Activated naive CD4-positive, alpha-beta T cell treated with anti-CD3 and anti-CD28 coated beads for 36 hours (primary cell): ENCODE measurements around the gene CISD3. TPM values are rescaled to one million over a fixed set of nuclear protein-coding genes. Genes with fewer than 3 reads are reported as not detected.

ENCODE experiments used
- CTCF ChIA-PET: fragments of 350-600 bp; sonication (Branson Sonifier 250); formaldehyde crosslinking; loops from one replicate; lab custom pipeline; 2021; ENCODE audit warnings: antibody characterized with exemption; lab: Charles Lee
- DNase-seq: peaks from one replicate; pipeline ENCODE4 v3.0.0-alpha.2; 2020
- H3K27ac Mint-ChIP-seq: one replicate; pipeline ENCODE4 v1.8.0; 2021; ENCODE audit warnings: mild to moderate bottlenecking, mixed read lengths
- H3K27me3 Mint-ChIP-seq: one replicate; pipeline ENCODE4 v1.8.0; 2021; ENCODE audit warnings: low read depth, mixed read lengths
- H3K36me3 Mint-ChIP-seq: one replicate; pipeline ENCODE4 v1.8.0; 2021; ENCODE audit warnings: low read depth, mixed read lengths
- H3K4me1 Mint-ChIP-seq: one replicate; pipeline ENCODE4 v1.8.0; 2021; ENCODE audit warnings: low read depth, mixed read lengths
- H3K4me3 Mint-ChIP-seq: one replicate; pipeline ENCODE4 v1.8.0; 2021; ENCODE audit warnings: mild to moderate bottlenecking, moderate library complexity, mixed read lengths
- H3K9me3 Mint-ChIP-seq: one replicate; pipeline ENCODE4 v1.8.0; 2021; ENCODE audit warnings: mixed read lengths
- intact Hi-C: fragments of 100-400 bp; cut with micrococcal nuclease; formaldehyde crosslinking; loops from one replicate; pipeline ENCODE4 v1.15.1; 2023
- total RNA-seq, 2 experiments: library from RNA; stranded (reverse); gene quantifications; one replicate each; pipeline ENCODE4 v1.2.3, GENCODE V29; 2021

CISD3 gene
- total RNA-seq, 2 experiments from 2014 or later, result 35.1 to 35.8 TPM

GRCh38 chr17:38749223-38750043 lies 19.3 kb downstream of the CISD3 start:
- H3K9me3 Mint-ChIP-seq, result no peaks in the 10 kb centered on the region
- DNase-seq, result peak; percentile 20
- intact Hi-C loops, result loop anchor here (5.0 kb wide), 3 partner anchors 142 to 242 kb away; partner anchors contain the start of genes FBXO47 and SRCIN1
- no peak overlapping the region for H3K27ac Mint-ChIP-seq
- H3K4me1 Mint-ChIP-seq, result peaks cover 46% of the 10 kb centered on the region
- CTCF ChIA-PET, result interaction anchor here (1.0 kb wide), 1 partner anchor 15 kb away, joined by 3 read pairs; no protein-coding TSS in a partner anchor
- H3K27me3 Mint-ChIP-seq, result peaks cover 48% of the 10 kb centered on the region
- H3K36me3 Mint-ChIP-seq, result peaks cover 15% of the 10 kb centered on the region
- H3K4me3 Mint-ChIP-seq, result peak overlapping the region; percentile 67

DNA sequence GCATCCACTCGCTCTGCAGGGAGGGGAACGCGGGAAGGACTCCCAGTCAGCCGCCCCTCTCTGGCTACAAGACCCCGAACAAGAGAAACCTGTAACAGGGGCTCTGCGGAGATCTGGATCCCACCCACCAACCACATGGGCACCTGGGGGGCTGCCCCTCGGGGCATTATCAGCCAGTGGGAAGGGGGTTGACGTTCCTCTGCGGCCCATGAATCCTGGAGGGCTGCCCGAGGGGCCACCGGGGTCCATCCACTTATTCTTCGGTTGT lies 19.8 kb downstream of the CISD3 start:
- H3K27ac Mint-ChIP-seq, result no peak overlapping the region
- peaks cover 49% of the 10 kb centered on the region for H3K4me1 Mint-ChIP-seq
- peaks cover 42% of the 10 kb centered on the region for H3K27me3 Mint-ChIP-seq
- peaks cover 18% of the 10 kb centered on the region for H3K36me3 Mint-ChIP-seq
- intact Hi-C loops, result loop anchor here (5.0 kb wide), 2 partner anchors 143 to 217 kb away; partner anchors contain the start of genes FBXO47 and SRCIN1
- H3K9me3 Mint-ChIP-seq, result no peaks in the 10 kb centered on the region
- DNase-seq, result no peak
- peak overlapping the region; percentile 67 for H3K4me3 Mint-ChIP-seq
- CTCF ChIA-PET, result interaction anchor here (1.0 kb wide), 1 partner anchor 15 kb away, joined by 3 read pairs; no protein-coding TSS in a partner anchor

- peak; percentile 31 for DNase-seq
- peaks cover 41% of the 10 kb centered on the region for H3K27me3 Mint-ChIP-seq
- CTCF ChIA-PET, result interaction anchor here (1.1 to 2.5 kb wide), 2 partner anchors 19 to 75 kb away, joined by 4 to 9 read pairs; partner anchors contain the start of gene EPOP
- no peak overlapping the region for H3K27ac Mint-ChIP-seq
- no peaks in the 10 kb centered on the region for H3K9me3 Mint-ChIP-seq
- intact Hi-C loops, result loop anchor here (1.0 to 5.0 kb wide), 3 partner anchors 143 to 217 kb away; partner anchors contain the start of genes FBXO47 and SRCIN1
- H3K4me1 Mint-ChIP-seq, result peaks cover 49% of the 10 kb centered on the region
- peaks cover 20% of the 10 kb centered on the region for H3K36me3 Mint-ChIP-seq
- peak overlapping the region; percentile 91 for H3K4me3 Mint-ChIP-seq
Measured at GRCh38 chr17:38750312-38751121, 20.4 kb downstream of the CISD3 start.

DNA sequence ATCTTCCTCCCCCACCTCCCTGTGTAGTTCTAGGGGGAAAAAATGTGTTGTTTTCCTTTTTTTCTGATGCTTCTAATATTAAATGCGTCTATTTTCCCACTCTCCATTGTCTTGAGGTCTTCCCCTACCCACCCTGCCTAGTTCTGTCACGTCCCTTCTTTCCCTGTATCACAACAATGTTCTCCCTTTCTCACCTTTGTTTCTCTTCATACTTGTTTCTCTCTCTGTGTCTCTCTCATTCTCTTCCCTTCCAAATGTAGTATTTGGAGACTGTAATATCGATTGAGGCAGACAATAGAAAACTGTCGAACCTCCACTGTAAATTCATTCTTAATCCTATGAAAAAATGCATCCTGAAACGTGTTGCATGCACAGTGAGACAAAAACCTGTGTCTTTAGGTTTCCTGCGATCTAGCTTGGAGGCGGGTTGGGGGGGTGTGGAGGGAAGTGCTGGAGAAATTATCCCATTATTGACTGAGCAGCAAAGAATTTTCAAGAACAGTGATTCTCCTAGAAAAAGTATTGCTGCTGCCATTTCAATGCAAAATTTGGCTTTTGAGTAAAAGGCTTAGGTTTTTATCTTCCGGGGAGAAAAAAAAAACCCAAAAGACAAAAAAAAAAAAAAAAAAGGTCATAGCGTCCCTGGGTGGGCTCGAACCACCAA lies 21.1 kb downstream of the CISD3 start:
- peak overlapping the region; percentile 91 for H3K4me3 Mint-ChIP-seq
- intact Hi-C loops, result loop anchor here (1.0 to 5.0 kb wide), 3 partner anchors 144 to 216 kb away; partner anchors contain the start of genes FBXO47 and SRCIN1
- H3K4me1 Mint-ChIP-seq, result peaks cover 52% of the 10 kb centered on the region
- DNase-seq, result no peak
- no peaks in the 10 kb centered on the region for H3K9me3 Mint-ChIP-seq
- H3K27ac Mint-ChIP-seq, result peak overlapping the region; percentile 95
- H3K36me3 Mint-ChIP-seq, result peaks cover 26% of the 10 kb centered on the region
- CTCF ChIA-PET, result interaction anchor here (1.1 to 2.5 kb wide), 3 partner anchors 20 to 192 kb away, joined by 4 to 9 read pairs (median 6); partner anchors contain the start of gene EPOP
- H3K27me3 Mint-ChIP-seq, result peaks cover 33% of the 10 kb centered on the region

DNA sequence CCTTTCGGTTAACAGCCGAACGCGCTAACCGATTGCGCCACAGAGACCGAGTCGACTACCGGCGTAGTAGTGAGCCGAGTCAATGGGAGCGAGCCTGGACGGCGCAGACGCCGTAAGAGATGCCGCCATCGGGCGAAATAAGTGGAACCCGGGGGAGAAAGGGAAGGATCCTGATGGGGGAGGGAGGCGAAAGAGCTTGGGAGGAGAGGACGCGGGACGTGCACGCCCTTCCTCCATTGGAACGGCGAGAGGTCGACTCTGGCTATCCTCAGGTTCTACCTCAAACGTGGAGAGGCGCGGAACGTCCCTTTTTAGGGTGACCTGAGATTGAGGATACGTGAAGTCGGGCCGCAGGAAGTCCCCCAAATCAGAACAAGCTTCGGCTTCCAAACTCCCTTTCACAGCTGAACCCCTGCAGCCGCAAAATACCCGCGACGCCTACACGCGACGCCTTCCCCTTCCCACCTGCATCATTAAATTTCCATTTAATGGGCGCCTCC lies 21.7 kb downstream of the CISD3 start:
- Mint-ChIP-seq H3K27me3 (peaks cover 27% of the 10 kb centered on the region), H3K36me3 (peaks cover 29% of the 10 kb centered on the region), H3K9me3 (no peaks in the 10 kb centered on the region), H3K4me1 (peaks cover 49% of the 10 kb centered on the region), H3K4me3 (peak overlapping the region; percentile 91), H3K27ac (peak overlapping the region; percentile 95)
- CTCF ChIA-PET, result interaction anchor here (0.6 to 2.5 kb wide), 6 partner anchors 16 to 193 kb away, joined by 3 to 9 read pairs (median 4); partner anchors contain the start of gene EPOP
- DNase-seq, result peak; percentile 93
- intact Hi-C loops, result loop anchor here (1.0 to 5.0 kb wide), 11 partner anchors 22 to 449 kb away; partner anchors contain the start of genes CISD3, FBXO47, PIP4K2B and RPL19

- Mint-ChIP-seq H3K4me3 (peak within 1 kb of the TSS; percentile 91), H3K36me3 (peaks cover 29% of the 10 kb centered on the region), H3K9me3 (no peaks in the 10 kb centered on the region), H3K27me3 (peaks cover 26% of the 10 kb centered on the region), H3K4me1 (peaks cover 48% of the 10 kb centered on the region), H3K27ac (peak within 1 kb of the TSS; percentile 95)
- intact Hi-C loops, result loop anchor here (1.0 to 5.0 kb wide), 10 partner anchors 22 to 448 kb away; partner anchors contain the start of genes CISD3, FBXO47, PIP4K2B and RPL19
- DNase-seq, result peak; percentile 99
- CTCF ChIA-PET, result interaction anchor here (0.6 to 2.5 kb wide), 6 partner anchors 16 to 194 kb away, joined by 3 to 9 read pairs (median 4); partner anchors contain the start of gene EPOP
Measured at GRCh38 chr17:38752308-38753070, 22.3 kb downstream of the CISD3 start, which contains the start of gene PSMB3. Gene PSMB3, plus strand, starts transcription at chr17:38752741. Its CDS starts 86 bp downstream, at chr17:38752827.

- Mint-ChIP-seq H3K36me3 (peaks cover 32% of the 10 kb centered on the region), H3K9me3 (no peaks in the 10 kb centered on the region), H3K4me1 (peaks cover 48% of the 10 kb centered on the region), H3K4me3 (peak overlapping the region; percentile 91), H3K27ac (peak overlapping the region; percentile 95), H3K27me3 (peaks cover 22% of the 10 kb centered on the region)
- intact Hi-C loops, result loop anchor here (2.0 to 5.0 kb wide), 3 partner anchors 146 to 448 kb away; partner anchors contain the start of genes FBXO47, RPL19 and SRCIN1
- no peak for DNase-seq
- CTCF ChIA-PET, result interaction anchor here (0.6 to 1.8 kb wide), 4 partner anchors 19 to 485 kb away, joined by 3 to 6 read pairs (median 4); no protein-coding TSS in a partner anchor
Measured at GRCh38 chr17:38753071-38753506, 22.9 kb downstream of the CISD3 start.

GRCh38 chr17:38761612-38762011 lies 31.5 kb downstream of the CISD3 start:
- H3K27me3 Mint-ChIP-seq, result no peaks in the 10 kb centered on the region
- H3K4me1 Mint-ChIP-seq, result peaks cover 8% of the 10 kb centered on the region
- H3K9me3 Mint-ChIP-seq, result no peaks in the 10 kb centered on the region
- intact Hi-C loops, result no loop called here
- CTCF ChIA-PET, result interaction anchor here (0.6 to 1.6 kb wide), 4 partner anchors 36 to 315 kb away, joined by 3 to 5 read pairs (median 4); no protein-coding TSS in a partner anchor
- H3K36me3 Mint-ChIP-seq, result peaks cover 44% of the 10 kb centered on the region
- peak overlapping the region; percentile 65 for H3K27ac Mint-ChIP-seq
- peak; percentile 52 for DNase-seq
- H3K4me3 Mint-ChIP-seq, result no peak overlapping the region

DNA sequence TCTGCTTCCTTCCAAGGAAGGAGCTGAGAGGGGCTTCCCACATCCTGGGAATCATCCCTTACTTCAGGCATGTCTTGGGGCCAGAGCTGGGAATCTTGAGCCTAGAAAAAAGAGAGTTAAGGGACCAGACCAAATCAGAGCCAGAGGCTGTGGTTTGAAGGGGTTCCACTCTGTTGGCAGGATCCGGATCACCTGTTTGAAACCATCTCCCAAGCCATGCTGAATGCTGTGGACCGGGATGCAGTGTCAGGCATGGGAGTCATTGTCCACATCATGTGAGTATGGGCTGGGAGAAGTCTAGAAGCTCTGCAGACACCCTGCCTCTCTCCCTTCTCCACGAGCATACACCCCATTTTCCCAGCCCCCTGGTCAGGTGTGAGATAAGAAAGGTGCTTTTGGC lies 32.1 kb downstream of the CISD3 start:
- H3K27me3 Mint-ChIP-seq, result no peaks in the 10 kb centered on the region
- H3K4me3 Mint-ChIP-seq, result no peak overlapping the region
- H3K9me3 Mint-ChIP-seq, result no peaks in the 10 kb centered on the region
- DNase-seq, result no peak
- H3K4me1 Mint-ChIP-seq, result peaks cover 8% of the 10 kb centered on the region
- intact Hi-C loops, result no loop called here
- peaks cover 48% of the 10 kb centered on the region for H3K36me3 Mint-ChIP-seq
- CTCF ChIA-PET, result interaction anchor here (0.6 to 1.6 kb wide), 3 partner anchors 36 to 221 kb away, joined by 3 to 5 read pairs (median 4); no protein-coding TSS in a partner anchor
- H3K27ac Mint-ChIP-seq, result no peak overlapping the region

DNA sequence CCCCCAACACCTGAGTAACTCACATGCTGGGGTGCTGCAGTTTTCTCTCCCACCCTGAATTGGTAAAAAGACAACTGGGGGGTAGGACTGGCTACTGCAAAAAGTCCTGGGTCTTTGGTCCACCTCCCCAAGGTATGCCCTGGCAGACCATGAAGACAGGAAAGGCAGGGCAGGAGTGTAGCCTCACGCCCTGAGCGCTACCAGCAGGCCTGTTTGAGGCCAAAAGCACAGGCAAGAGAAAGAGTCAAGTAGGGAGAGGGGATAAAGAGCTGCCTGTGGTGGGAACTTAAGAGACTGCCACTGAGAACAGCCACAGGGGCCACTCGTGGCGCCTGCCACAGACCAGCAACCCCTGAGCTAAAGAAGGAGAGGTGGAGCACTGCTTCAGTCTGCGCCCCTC lies 36.2 kb downstream of the CISD3 start:
- intact Hi-C loops, result no loop called here
- H3K36me3 Mint-ChIP-seq, result peaks cover 38% of the 10 kb centered on the region
- DNase-seq, result no peak
- no peaks in the 10 kb centered on the region for H3K27me3 Mint-ChIP-seq
- H3K9me3 Mint-ChIP-seq, result no peaks in the 10 kb centered on the region
- peak overlapping the region; percentile 51 for H3K27ac Mint-ChIP-seq
- H3K4me3 Mint-ChIP-seq, result no peak overlapping the region
- CTCF ChIA-PET, result interaction anchor here (1.5 kb wide), 1 partner anchor 208 kb away, joined by 5 read pairs; no protein-coding TSS in a partner anchor
- H3K4me1 Mint-ChIP-seq, result peaks cover under 1% of the 10 kb centered on the region
